ENCODE results near the gene LUZP1.

Gene LUZP1

GRCh38 chr1:23168079-23168444 is 594 bp downstream of the LUZP1 start:
- TF ChIP-seq CTCF (IDR thresholded peaks at IDR 0.05; ENCODE audit: insufficient read depth, low read depth, low read length, missing control alignments): no peak
- peak; percentile 41 for DNase-seq (ENCODE audit: low read depth)
- peak overlapping the region; percentile 98 for H3K4me3 ChIP-seq (ENCODE audit: low read depth, low read length)

- peak overlapping the region; percentile 98 for H3K4me3 ChIP-seq (ENCODE audit: low read depth, low read length)
- no peak for TF ChIP-seq CTCF (IDR thresholded peaks at IDR 0.05; ENCODE audit: insufficient read depth, low read depth, low read length, missing control alignments)
- peak; percentile 27 for DNase-seq (ENCODE audit: low read depth)
Observed at GRCh38 chr1:23167353-23168078, 1.1 kb downstream of the LUZP1 start.

DNA sequence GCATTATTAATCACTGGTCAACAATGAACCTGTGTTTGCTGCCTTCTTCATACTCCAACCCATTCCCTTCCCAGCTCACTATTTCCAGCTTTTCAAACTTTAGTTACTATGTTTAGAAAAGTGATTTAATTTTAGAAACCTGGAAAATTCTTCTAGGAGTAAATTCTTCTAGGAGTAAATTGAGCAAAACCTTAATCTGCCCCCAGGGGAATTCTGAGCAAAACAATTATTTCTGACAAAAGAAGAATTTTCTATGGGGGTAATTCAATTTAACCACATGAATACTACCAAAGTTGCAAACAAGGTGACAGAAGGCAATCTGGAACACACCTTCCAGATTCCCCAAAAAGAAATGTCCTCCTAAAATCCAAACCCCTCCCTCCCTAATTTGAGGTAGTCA is 1.8 kb downstream of the LUZP1 start:
- DNase-seq (ENCODE audit: low read depth): no peak
- no peak for TF ChIP-seq CTCF (IDR thresholded peaks at IDR 0.05; ENCODE audit: insufficient read depth, low read depth, low read length, missing control alignments)
- peak overlapping the region; percentile 98; the same call in 1 of the 2 replicates for H3K4me3 ChIP-seq (ENCODE audit: low read depth, low read length)

GRCh38 chr1:23163395-23163794 is 5.3 kb downstream of the LUZP1 start:
- TF ChIP-seq CTCF (IDR thresholded peaks at IDR 0.05; ENCODE audit: insufficient read depth, low read depth, low read length, missing control alignments): no peak
- DNase-seq (ENCODE audit: low read depth): no peak
- H3K4me3 ChIP-seq (ENCODE audit: low read depth, low read length): no peak overlapping the region

DNA sequence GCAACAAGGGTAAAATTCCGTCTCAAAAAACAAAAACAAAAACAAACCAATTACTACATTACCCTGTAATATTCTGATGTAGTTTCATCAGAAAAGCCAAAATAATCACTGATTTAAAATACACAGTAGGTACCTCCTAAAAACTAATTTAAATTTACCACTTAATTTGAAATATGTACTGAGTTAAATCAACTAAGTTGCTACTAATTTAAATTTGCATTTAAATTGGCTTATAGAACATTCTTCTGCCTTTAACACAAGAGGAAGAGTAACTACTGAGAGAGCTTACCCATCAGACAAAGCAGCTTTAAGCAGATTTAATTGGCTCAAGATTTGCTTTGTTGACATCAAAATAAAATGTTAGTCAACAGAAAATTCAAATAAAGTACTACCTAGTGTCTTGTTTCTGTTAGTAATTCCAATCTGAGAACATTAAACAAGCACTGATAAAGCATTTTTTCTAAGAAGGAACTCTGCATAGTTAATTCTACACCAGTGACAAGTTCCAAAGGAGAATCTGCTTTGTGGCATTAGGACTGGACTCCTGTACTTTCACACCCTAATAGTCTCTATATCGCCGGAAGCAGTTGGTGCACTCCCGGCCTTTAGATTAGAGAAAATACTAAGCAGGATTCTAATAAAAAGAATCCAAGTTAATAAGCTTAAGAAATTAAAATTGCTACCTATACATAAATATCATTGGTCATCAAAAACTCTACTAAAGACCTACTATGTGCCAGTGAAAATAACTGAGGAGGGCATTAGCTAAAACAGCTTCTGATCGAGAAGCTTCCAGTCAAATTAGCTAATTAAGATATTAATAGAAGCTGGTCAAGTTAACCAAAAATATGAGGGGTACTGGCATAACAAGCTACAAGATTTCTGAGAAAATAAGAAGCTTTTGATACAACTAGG is 8.4 kb downstream of the LUZP1 start:
- H3K4me3 ChIP-seq (ENCODE audit: low read depth, low read length): no peak overlapping the region
- no peak for DNase-seq (ENCODE audit: low read depth)
- TF ChIP-seq CTCF (IDR thresholded peaks at IDR 0.05; ENCODE audit: insufficient read depth, low read depth, low read length, missing control alignments): no peak

GRCh38 chr1:23156940-23157339 is 11.7 kb downstream of the LUZP1 start:
- TF ChIP-seq CTCF (IDR thresholded peaks at IDR 0.05; ENCODE audit: insufficient read depth, low read depth, low read length, missing control alignments): no peak
- no peak overlapping the region for H3K4me3 ChIP-seq (ENCODE audit: low read depth, low read length)
- DNase-seq (ENCODE audit: low read depth): no peak
